Breast epithelium (tissue), 4 donors: Measurements from ENCODE around the gene EHMT1. TPM values are rescaled to one million over a fixed set of nuclear protein-coding genes. Genes with fewer than 3 reads are reported as not detected.
"Not testable (repeated sequence)": the region's sequence is repeated elsewhere in the genome, so short reads cannot be mapped to it uniquely, and the experiment has no call there.

Source experiments
- DNase-seq, 2 donors: peaks; one replicate each; pipeline ENCODE4 v3.0.0-alpha.2; 2019; ENCODE audit warnings: low spot score in 2 of 2
- H3K27ac ChIP-seq, 2 donors: fragments of 200-600 bp; sonication (generic) in 1 of 2; one replicate each; pipeline ENCODE4 v1.5.1; 2016 to 2019; ENCODE audit warnings: mild to moderate bottlenecking in 1 of 2
- H3K27me3 ChIP-seq, 2 donors: fragments of 200-600 bp; sonication (generic) in 1 of 2; one replicate each; pipeline versions ENCODE4 v1.5.1 to v1.6.0; 2017 to 2019; ENCODE audit warnings: control low read depth in 1 of 2, mild to moderate bottlenecking in 1 of 2
- H3K36me3 ChIP-seq: fragments of 200-600 bp; one replicate; pipeline ENCODE4 v1.5.1; 2019
- H3K4me1 ChIP-seq, 2 donors: fragments of 200-600 bp; sonication (generic); one replicate each; pipeline ENCODE4 v1.5.1; 2016 to 2019; ENCODE audit warnings: control low read depth in 1 of 2
- H3K4me3 ChIP-seq, 3 donors: fragments of 200-600 bp; sonication (generic); 1 replicate in 2 of 3; 2 replicates in 1 of 3; pipeline ENCODE4 v1.5.1; 2016 to 2019; ENCODE audit warnings: mild to moderate bottlenecking in 3 of 3, moderate library complexity in 2 of 3
- H3K9me3 ChIP-seq, 2 donors: fragments of 200-600 bp; sonication (generic) in 1 of 2; one replicate each; pipeline ENCODE4 v1.5.1; 2016 to 2019; ENCODE audit warnings: control low read depth in 1 of 2
- POLR2A ChIP-seq: fragments of 450-650 bp; IDR thresholded peaks from one replicate; pipeline ENCODE4 v1.6.1; 2016; ENCODE audit warnings: antibody characterized with exemption, mild to moderate bottlenecking, moderate library complexity
- POLR2AphosphoS5 ChIP-seq, 3 donors: sonication (generic); formaldehyde crosslinking; IDR thresholded peaks; one replicate each; pipeline ENCODE4 v1.6.1; 2017; ENCODE audit warnings: antibody characterized with exemption in 3 of 3
- intact Hi-C: fragments of 100-400 bp; cut with DNase I; formaldehyde crosslinking; loops from one replicate; pipeline ENCODE4 v1.15.1; 2023; ENCODE audit warnings: low total_unique reads
- total RNA-seq, 3 donors: library from RNA; depleted of rRNA; stranded (reverse); fragments of >200 nt; gene quantifications; one replicate each; pipeline ENCODE4 v1.1.0, GENCODE V29; 2016
- TF ChIP-seq, protein P1 (sequence below), 3 donors: fragments of 450-650 bp; IDR thresholded peaks; one replicate each; pipeline ENCODE4 v1.5.1; 2016 to 2017; ENCODE audit warnings: antibody characterized with exemption in 3 of 3, mild to moderate bottlenecking in 3 of 3, moderate library complexity in 3 of 3

Gene EHMT1
- total RNA-seq, 3 donors from 2014 or later = 63.7 to 113 (median 91.2) TPM

DNA sequence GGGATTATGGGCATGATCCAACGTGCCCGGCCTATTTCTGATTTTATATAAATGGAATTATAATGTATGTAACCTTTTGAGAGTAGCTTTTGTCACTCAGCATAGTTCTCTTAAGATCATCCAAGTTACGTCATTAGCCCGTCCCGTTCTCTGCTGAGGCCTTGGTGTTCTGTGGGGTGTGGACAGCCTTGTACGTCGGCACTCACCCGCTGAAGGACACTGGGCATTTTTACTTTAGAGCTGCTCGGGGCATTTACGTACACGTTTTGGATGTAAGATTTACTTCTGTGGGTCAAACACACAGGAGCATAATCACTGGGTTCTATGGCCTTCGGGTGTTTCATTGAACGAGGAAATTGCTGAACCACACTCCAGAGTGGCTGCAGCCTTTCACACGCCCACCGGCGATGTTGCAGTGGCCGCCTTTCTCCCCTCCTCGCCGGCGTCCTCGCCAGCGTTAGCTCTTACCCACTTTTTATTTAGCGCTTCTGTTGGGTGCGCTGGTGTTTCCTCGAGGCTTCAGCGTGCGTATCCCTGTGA is 101.8 kb downstream of the EHMT1 start:
- no peak overlapping the region for H3K4me3 ChIP-seq
- TF ChIP-seq POLR2A (no peak), POLR2AphosphoS5 (IDR thresholded peaks at IDR 0.05) (no peak)
- TF ChIP-seq, protein P1, sequence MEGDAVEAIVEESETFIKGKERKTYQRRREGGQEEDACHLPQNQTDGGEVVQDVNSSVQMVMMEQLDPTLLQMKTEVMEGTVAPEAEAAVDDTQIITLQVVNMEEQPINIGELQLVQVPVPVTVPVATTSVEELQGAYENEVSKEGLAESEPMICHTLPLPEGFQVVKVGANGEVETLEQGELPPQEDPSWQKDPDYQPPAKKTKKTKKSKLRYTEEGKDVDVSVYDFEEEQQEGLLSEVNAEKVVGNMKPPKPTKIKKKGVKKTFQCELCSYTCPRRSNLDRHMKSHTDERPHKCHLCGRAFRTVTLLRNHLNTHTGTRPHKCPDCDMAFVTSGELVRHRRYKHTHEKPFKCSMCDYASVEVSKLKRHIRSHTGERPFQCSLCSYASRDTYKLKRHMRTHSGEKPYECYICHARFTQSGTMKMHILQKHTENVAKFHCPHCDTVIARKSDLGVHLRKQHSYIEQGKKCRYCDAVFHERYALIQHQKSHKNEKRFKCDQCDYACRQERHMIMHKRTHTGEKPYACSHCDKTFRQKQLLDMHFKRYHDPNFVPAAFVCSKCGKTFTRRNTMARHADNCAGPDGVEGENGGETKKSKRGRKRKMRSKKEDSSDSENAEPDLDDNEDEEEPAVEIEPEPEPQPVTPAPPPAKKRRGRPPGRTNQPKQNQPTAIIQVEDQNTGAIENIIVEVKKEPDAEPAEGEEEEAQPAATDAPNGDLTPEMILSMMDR (IDR thresholded peaks at IDR 0.05) = no peak
- no peak for DNase-seq

DNA sequence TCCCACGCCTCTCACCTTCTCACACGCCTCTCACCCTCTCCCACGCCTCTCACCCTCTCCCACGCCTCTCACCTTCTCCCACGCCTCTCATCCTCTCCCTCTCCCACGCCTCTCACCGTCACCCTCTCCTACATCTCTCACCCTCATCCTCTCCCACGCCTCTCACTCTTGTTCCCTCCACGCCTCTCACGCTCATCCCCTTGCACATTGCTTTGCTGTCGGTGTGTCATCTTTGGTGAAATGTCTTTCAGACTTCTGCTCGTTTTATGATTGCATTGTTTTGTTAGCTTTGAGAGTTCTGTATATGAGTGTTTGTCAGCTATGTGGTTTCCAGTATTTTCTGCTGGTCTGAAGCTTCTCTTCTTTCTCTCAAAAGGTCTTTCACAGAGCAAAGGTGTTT is 102.7 kb downstream of the EHMT1 start:
- Histone ChIP-seq H3K36me3 (peaks cover 4% of the 10 kb centered on the region), H3K27me3 (no peaks in the 10 kb centered on the region), H3K4me3 (no peak overlapping the region), H3K9me3 (peaks cover 0 to 4% of the 10 kb centered on the region in 2 donors), H3K4me1 (no peaks in the 10 kb centered on the region), H3K27ac (no peak overlapping the region)
- TF ChIP-seq, protein P1 (IDR thresholded peaks at IDR 0.05) = no peak
- TF ChIP-seq POLR2A (no peak), POLR2AphosphoS5 (IDR thresholded peaks at IDR 0.05) (no peak)
- no peak for DNase-seq
- intact Hi-C loops = no loop called here

More for the DNA sequence above, 101.8 kb downstream of the EHMT1 start:
- Histone ChIP-seq H3K4me1 (no peaks in the 10 kb centered on the region), H3K27ac (no peak overlapping the region), H3K9me3 (peaks cover 0 to 4% of the 10 kb centered on the region in 2 donors), H3K36me3 (peaks cover 4% of the 10 kb centered on the region), H3K27me3 (no peaks in the 10 kb centered on the region)
- intact Hi-C loops = no loop called here

- H3K36me3 ChIP-seq = peaks cover 1% of the 10 kb centered on the region
- H3K9me3 ChIP-seq = peaks cover 0 to 4% of the 10 kb centered on the region in 2 donors
- no peak for TF ChIP-seq POLR2AphosphoS5 (IDR thresholded peaks at IDR 0.05)
- TF ChIP-seq, protein P1 (IDR thresholded peaks at IDR 0.05) = no peak
- TF ChIP-seq POLR2A = no peak
- no peaks in the 10 kb centered on the region for H3K4me1 ChIP-seq
- no peak for DNase-seq
- no peak overlapping the region for H3K4me3 ChIP-seq
- no peak overlapping the region for H3K27ac ChIP-seq
- H3K27me3 ChIP-seq = no peaks in the 10 kb centered on the region
- intact Hi-C loops = no loop called here
These were observed 103.1 kb downstream of the EHMT1 start for GRCh38 chr9:137721899-137722298.

GRCh38 chr9:137722481-137722880 is 103.7 kb downstream of the EHMT1 start:
- Histone ChIP-seq H3K36me3 (no peaks in the 10 kb centered on the region), H3K4me3 (no peak overlapping the region), H3K9me3 (peaks cover 0 to 4% of the 10 kb centered on the region in 2 donors), H3K27me3 (no peaks in the 10 kb centered on the region), H3K27ac (peak overlapping the region; percentile 33 to 48), H3K4me1 (no peaks in the 10 kb centered on the region)
- intact Hi-C loops = no loop called here
- no peak for DNase-seq
- TF ChIP-seq, protein P1 (IDR thresholded peaks at IDR 0.05) = no peak
- no peak for TF ChIP-seq POLR2AphosphoS5 (IDR thresholded peaks at IDR 0.05)

DNA sequence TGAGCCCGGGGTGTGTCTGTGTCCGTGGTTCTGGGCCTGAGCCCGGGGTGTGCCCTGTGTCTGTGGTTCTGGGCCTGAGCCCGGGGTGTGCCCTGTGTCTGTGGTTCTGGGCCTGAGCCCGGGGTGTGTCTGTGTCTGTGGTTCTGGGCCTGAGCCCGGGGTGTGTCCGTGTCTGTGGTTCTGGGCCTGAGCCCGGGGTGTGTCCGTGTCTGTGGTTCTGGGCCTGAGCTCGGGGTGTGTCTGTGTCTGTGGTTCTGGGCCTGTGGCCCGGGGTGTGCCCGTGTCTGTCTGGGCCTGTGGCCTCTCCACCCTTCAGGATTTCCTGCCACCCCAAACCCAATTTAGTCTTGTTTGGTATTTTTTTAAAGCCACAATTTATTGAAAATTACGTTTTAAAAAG is 104.6 kb downstream of the EHMT1 start:
- DNase-seq, H3K4me3 ChIP-seq, H3K9me3 ChIP-seq, H3K36me3 ChIP-seq, H3K4me1 ChIP-seq, intact Hi-C loops, H3K27me3 ChIP-seq: not testable (repeated sequence)
- H3K27ac ChIP-seq = peak overlapping the region; percentile 33 to 48
